ENCODE measurements around the gene GPT2. TPM values are rescaled to one million over a fixed set of nuclear protein-coding genes. Genes with fewer than 3 reads are reported as not detected.

The GPT2 gene
- polyA plus RNA-seq, 3 donors: 0.98 to 1.5 (median 1.4) TPM

GRCh38 chr16:46836534-46837530 is 47.3 kb upstream of the GPT2 start:
- 37% methylated on average over 3 of the region's 6 CpGs for WGBS (ENCODE audit: insufficient coverage)
- Histone ChIP-seq H3K4me2 (replicated peaks; ENCODE audit: extremely low read depth, low read length, poor library complexity, severe bottlenecking) (peak overlapping the region; percentile 46), H3K9me3 (replicated peaks in 1 of 2; ENCODE audit: control insufficient read depth in 1 of 2, insufficient read depth in 1 of 2, low read length in 2 of 2) (no peaks in the 10 kb centered on the region), H3K27me3 (ENCODE audit: control insufficient read depth in 2 of 2, insufficient read depth in 2 of 2, low read length in 2 of 2) (no peaks in the 10 kb centered on the region), H3K79me2 (ENCODE audit: insufficient read depth, low read length) (no peaks in the 10 kb centered on the region), H2AFZ (ENCODE audit: insufficient read depth, low read depth, low read length, poor library complexity, severe bottlenecking) (no peak overlapping the region), H3K27ac (ENCODE audit: low read depth in 1 of 2, low read length in 2 of 2) (peak overlapping the region; percentile 50 to 69), H4K20me1 (ENCODE audit: insufficient read depth, low read length) (no peaks in the 10 kb centered on the region), H3K9ac (ENCODE audit: insufficient read depth, low read length, poor library complexity, severe bottlenecking) (peak overlapping the region; percentile 2), H3K36me3 (replicated peaks in 1 of 2; ENCODE audit: control insufficient read depth in 1 of 2, insufficient read depth in 2 of 2, low read length in 2 of 2) (no peaks in the 10 kb centered on the region), H3K4me1 (ENCODE audit: control insufficient read depth in 1 of 2, insufficient read depth in 2 of 2, low read length in 2 of 2) (peaks cover 18 to 23% of the 10 kb centered on the region in 2 donors), H3K4me3 (replicated peaks in 1 of 3; ENCODE audit: low read depth in 2 of 3, low read length in 3 of 3) (peak overlapping the region; percentile 6 to 44 (median 31))
- H3K4me1 Mint-ChIP-seq: peaks cover 17% of the 10 kb centered on the region
- peak; percentile 29 to 57 (median 47) for DNase-seq
- no peak for TF ChIP-seq CTCF (IDR thresholded peaks at IDR 0.05)
- peak overlapping the region; percentile 56 to 59 for H3K4me3 Mint-ChIP-seq
- H3K27ac Mint-ChIP-seq: peak overlapping the region; percentile 73 to 91 (median 88)
- H3K9me3 Mint-ChIP-seq: peaks cover 0 to 2% (median 0%) of the 10 kb centered on the region in 7 donors
- intact Hi-C loops (cut with micrococcal nuclease): no loop called here
- no peaks in the 10 kb centered on the region for H3K36me3 Mint-ChIP-seq
- peaks cover 0 to 4% (median 0%) of the 10 kb centered on the region in 3 donors for H3K27me3 Mint-ChIP-seq (ENCODE audit: low read depth in 3 of 3)

GRCh38 chr16:46839986-46840443 is 44.1 kb upstream of the GPT2 start:
- intact Hi-C loops (cut with micrococcal nuclease): no loop called here
- Histone ChIP-seq H3K9me3 (replicated peaks in 1 of 2; ENCODE audit: control insufficient read depth in 1 of 2, insufficient read depth in 1 of 2, low read length in 2 of 2) (peaks cover 0 to 9% of the 10 kb centered on the region in 2 donors), H3K4me1 (ENCODE audit: control insufficient read depth in 1 of 2, insufficient read depth in 2 of 2, low read length in 2 of 2) (peaks cover 25 to 35% of the 10 kb centered on the region in 2 donors), H3K27me3 (ENCODE audit: control insufficient read depth in 2 of 2, insufficient read depth in 2 of 2, low read length in 2 of 2) (peaks cover 0 to 2% of the 10 kb centered on the region in 2 donors), H3K27ac (ENCODE audit: low read depth in 1 of 2, low read length in 2 of 2) (no peak overlapping the region), H3K36me3 (replicated peaks in 1 of 2; ENCODE audit: control insufficient read depth in 1 of 2, insufficient read depth in 2 of 2, low read length in 2 of 2) (no peaks in the 10 kb centered on the region), H3K4me2 (replicated peaks; ENCODE audit: extremely low read depth, low read length, poor library complexity, severe bottlenecking) (no peak overlapping the region), H4K20me1 (ENCODE audit: insufficient read depth, low read length) (no peaks in the 10 kb centered on the region), H3K79me2 (ENCODE audit: insufficient read depth, low read length) (no peaks in the 10 kb centered on the region), H3K9ac (ENCODE audit: insufficient read depth, low read length, poor library complexity, severe bottlenecking) (no peak overlapping the region), H3K4me3 (replicated peaks in 1 of 3; ENCODE audit: low read depth in 2 of 3, low read length in 3 of 3) (no peak overlapping the region), H2AFZ (ENCODE audit: insufficient read depth, low read depth, low read length, poor library complexity, severe bottlenecking) (no peak overlapping the region)
- Mint-ChIP-seq H3K27me3 (ENCODE audit: low read depth in 3 of 3) (peaks cover 9 to 10% (median 10%) of the 10 kb centered on the region in 3 donors), H3K36me3 (no peaks in the 10 kb centered on the region), H3K4me1 (peaks cover 23% of the 10 kb centered on the region), H3K4me3 (no peak overlapping the region), H3K27ac (no peak overlapping the region), H3K9me3 (peaks cover 4 to 16% (median 10%) of the 10 kb centered on the region in 7 donors)
- no peak for TF ChIP-seq CTCF (IDR thresholded peaks at IDR 0.05)
- DNase-seq: no peak
- 100% methylated on average over 2 of the region's 11 CpGs for WGBS (ENCODE audit: insufficient coverage)
